H9 (cell line): ENCODE results near the gene TOP3B. TPM values are rescaled to one million over a fixed set of nuclear protein-coding genes. Genes with fewer than 3 reads are reported as not detected.

Experiments
- DNase-seq: peaks from one replicate; pipeline ENCODE4 v3.0.0-alpha.2; 2017
- H2AFZ ChIP-seq: one replicate; pipeline ENCODE4 v1.6.1; 2013; ENCODE audit warnings: mild to moderate bottlenecking, low read length, control low read depth, moderate library complexity
- H2AK5ac ChIP-seq: 2 replicates; pipeline ENCODE4 v1.6.1; 2013; ENCODE audit warnings: low read length, control low read depth, mixed read lengths; ENCODE audit not compliant: insufficient read length
- H2BK120ac ChIP-seq: one replicate; pipeline ENCODE4 v1.6.1; 2013; ENCODE audit warnings: low read depth, mild to moderate bottlenecking, low read length, control low read depth, inconsistent platforms; ENCODE audit not compliant: poor library complexity, severe bottlenecking
- H2BK12ac ChIP-seq: 2 replicates; pipeline ENCODE4 v1.6.1; 2013; ENCODE audit warnings: low read length, control low read depth, mixed read lengths, low read depth; ENCODE audit not compliant: insufficient read length
- H2BK15ac ChIP-seq: 2 replicates; pipeline ENCODE4 v1.6.1; 2013; ENCODE audit warnings: low read depth, low read length, control low read depth
- H2BK20ac ChIP-seq: one replicate; pipeline ENCODE4 v1.6.1; 2013; ENCODE audit warnings: low read depth, mild to moderate bottlenecking, low read length, control low read depth, inconsistent platforms; ENCODE audit not compliant: poor library complexity, severe bottlenecking
- H2BK5ac ChIP-seq: 2 replicates; pipeline ENCODE4 v1.6.1; 2013; ENCODE audit warnings: low read length, control low read depth, mixed read lengths; ENCODE audit not compliant: insufficient read length
- H3K14ac ChIP-seq: 2 replicates; pipeline ENCODE4 v1.6.1; 2013; ENCODE audit warnings: low read length, control low read depth; ENCODE audit not compliant: insufficient read depth
- H3K18ac ChIP-seq: 2 replicates; pipeline ENCODE4 v1.6.1; 2013; ENCODE audit warnings: low read depth, mild to moderate bottlenecking, mixed read lengths, low read length, control low read depth; ENCODE audit not compliant: insufficient read length
- H3K23ac ChIP-seq: 2 replicates; pipeline ENCODE4 v1.6.1; 2013; ENCODE audit warnings: low read length, control low read depth, mixed read lengths, low read depth; ENCODE audit not compliant: insufficient read length
- H3K23me2 ChIP-seq: 2 replicates; pipeline ENCODE4 v1.6.1; 2013; ENCODE audit warnings: low read depth, mild to moderate bottlenecking, mixed read lengths, low read length, control low read depth; ENCODE audit not compliant: insufficient read length, poor library complexity, severe bottlenecking
- H3K27ac ChIP-seq: 2 replicates; pipeline ENCODE4 v1.5.1; 2013; ENCODE audit warnings: low read length, control low read depth, mixed read lengths, low read depth; ENCODE audit not compliant: insufficient read length
- H3K27me3 ChIP-seq: 2 replicates; pipeline ENCODE4 v1.6.1; 2013; ENCODE audit warnings: low read length, control low read depth, inconsistent platforms; ENCODE audit not compliant: insufficient read depth
- H3K4ac ChIP-seq: 2 replicates; pipeline ENCODE4 v1.6.1; 2013; ENCODE audit warnings: low read depth, mild to moderate bottlenecking, control low read depth, inconsistent platforms, low read length, moderate library complexity
- H3K4me1 ChIP-seq: 2 replicates; pipeline ENCODE4 v1.6.1; 2013; ENCODE audit warnings: low read length, control low read depth, inconsistent platforms; ENCODE audit not compliant: insufficient read depth
- H3K4me2 ChIP-seq: 2 replicates; pipeline ENCODE4 v1.6.1; 2013; ENCODE audit warnings: low read length, control low read depth, mixed read lengths; ENCODE audit not compliant: insufficient read length, insufficient read depth
- H3K56ac ChIP-seq: 2 replicates; pipeline ENCODE4 v1.6.1; 2013; ENCODE audit warnings: low read depth, mild to moderate bottlenecking, mixed read lengths, low read length, control low read depth; ENCODE audit not compliant: insufficient read length
- H3K79me1 ChIP-seq: 2 replicates; pipeline ENCODE4 v1.6.1; 2013; ENCODE audit warnings: low read depth, mild to moderate bottlenecking, moderate library complexity, low read length, control low read depth, inconsistent platforms; ENCODE audit not compliant: insufficient read depth, poor library complexity, severe bottlenecking
- H3K79me2 ChIP-seq: 2 replicates; pipeline ENCODE4 v1.6.1; 2013; ENCODE audit warnings: low read length, control low read depth, inconsistent platforms; ENCODE audit not compliant: insufficient read depth
- H3K9ac ChIP-seq: 2 replicates; pipeline ENCODE4 v1.6.1; 2013; ENCODE audit warnings: low read length, control low read depth, mixed read lengths; ENCODE audit not compliant: insufficient read length; ENCODE audit errors: extremely low read depth
- H3K9me3 ChIP-seq: one replicate; pipeline ENCODE4 v1.6.1; 2013; ENCODE audit warnings: low read depth, low read length, inconsistent platforms; ENCODE audit not compliant: control insufficient read depth
- H3T11ph ChIP-seq: one replicate; pipeline ENCODE4 v1.6.1; 2013; ENCODE audit warnings: mild to moderate bottlenecking, low read length, control low read depth, inconsistent platforms
- H4K20me1 ChIP-seq: one replicate; pipeline ENCODE4 v1.6.1; 2013; ENCODE audit not compliant: control insufficient read depth, insufficient read length, insufficient read depth
- H4K5ac ChIP-seq: 2 replicates; pipeline ENCODE4 v1.6.1; 2013; ENCODE audit warnings: low read depth, mild to moderate bottlenecking, mixed read lengths, low read length, control low read depth; ENCODE audit not compliant: insufficient read length
- H4K8ac ChIP-seq: replicated peaks from 2 replicates; pipeline ENCODE4 v1.6.1; 2013; ENCODE audit warnings: low read length, control low read depth, mixed read lengths, low read depth; ENCODE audit not compliant: insufficient read length
- H4K91ac ChIP-seq: 2 replicates; pipeline ENCODE4 v1.6.1; 2013; ENCODE audit warnings: low read depth, mild to moderate bottlenecking, moderate library complexity, mixed read lengths, low read length, control low read depth; ENCODE audit not compliant: insufficient read length
- H3K27ac Mint-ChIP-seq, 3 experiments: 2 replicates in 2 of 3; 3 replicates in 1 of 3; pipeline ENCODE4 v1.8.0; 2020 to 2021; ENCODE audit warnings: mixed read lengths in 3 of 3, mild to moderate bottlenecking in 1 of 3, moderate library complexity in 1 of 3
- H3K27me3 Mint-ChIP-seq: 2 replicates; pipeline ENCODE4 v1.8.0; 2021; ENCODE audit warnings: low read depth, mild to moderate bottlenecking, moderate library complexity, mixed read lengths
- H3K36me3 Mint-ChIP-seq, 3 experiments: 2 replicates in 2 of 3; 3 replicates in 1 of 3; pipeline ENCODE4 v1.8.0; 2020 to 2021; ENCODE audit warnings: low read depth in 3 of 3, mixed read lengths in 3 of 3; ENCODE audit not compliant: insufficient read depth in 1 of 3
- H3K4me1 Mint-ChIP-seq, 2 experiments: 2 replicates each; pipeline ENCODE4 v1.8.0; 2020; ENCODE audit warnings: mixed read lengths in 2 of 2
- H3K4me3 Mint-ChIP-seq, 2 experiments: 2 replicates in 1 of 2; 3 replicates in 1 of 2; pipeline ENCODE4 v1.8.0; 2020 to 2021; ENCODE audit warnings: mild to moderate bottlenecking in 2 of 2, mixed read lengths in 2 of 2, moderate library complexity in 1 of 2
- H3K9me3 Mint-ChIP-seq, 2 experiments: 2 replicates in 1 of 2; 3 replicates in 1 of 2; pipeline ENCODE4 v1.8.0; 2020; ENCODE audit warnings: mild to moderate bottlenecking in 2 of 2, mixed read lengths in 2 of 2, moderate library complexity in 1 of 2
- CTCF ChIP-seq: fragments of 200-600 bp; sonication (generic); conservative IDR thresholded peaks from 3 replicates; pipeline ENCODE4 v1.8.0; 2021; ENCODE audit warnings: antibody characterized with exemption, mild to moderate bottlenecking
- WGBS: extraction: QIAGEN DNeasy Blood & Tissue Kit; methylation state at CpG from one replicate; pipeline ENCODE4 v1.1.7; 2013; ENCODE audit warnings: missing lambda C conversion rate, low lambda C conversion rate, mixed read lengths; ENCODE audit not compliant: insufficient read length; ENCODE audit errors: extremely low coverage; 5-methylcytosine and 5-hydroxymethylcytosine counted together
- total RNA-seq: library from RNA; stranded (reverse); gene quantifications from 2 replicates; pipeline ENCODE4 v1.2.1, GENCODE V29; 2021

TOP3B gene
- total RNA-seq, 1 experiment from 2014 or later, result 55.2 TPM

DNA sequence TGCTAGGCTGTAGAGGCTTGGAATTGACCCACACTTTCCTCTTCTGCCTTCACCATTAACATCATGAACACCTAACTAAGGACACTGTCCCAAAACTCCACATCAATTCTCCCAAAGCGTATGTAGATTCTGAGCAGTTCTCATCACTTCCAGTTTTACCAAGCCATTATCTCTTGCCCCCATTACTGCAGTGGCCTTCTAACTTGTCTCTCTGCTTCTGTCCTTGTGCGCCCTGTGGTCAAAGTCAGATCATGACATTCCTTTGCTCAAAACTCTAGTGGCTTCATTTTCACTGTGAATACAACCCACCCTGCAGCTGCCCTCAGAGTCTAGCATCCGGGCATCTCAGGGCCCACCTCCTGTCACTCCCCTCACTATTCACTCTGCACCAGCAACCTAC, 13.1 kb upstream of the TOP3B start:
- peaks cover 100% of the 10 kb centered on the region for H3K27me3 Mint-ChIP-seq
- Histone ChIP-seq H3K18ac (no peak overlapping the region), H3K4me1 (no peaks in the 10 kb centered on the region), H4K5ac (no peak overlapping the region), H2AFZ (no peak overlapping the region), H2BK120ac (no peak overlapping the region), H3K56ac (no peak overlapping the region), H2BK5ac (no peak overlapping the region), H2BK20ac (no peak overlapping the region), H4K8ac (no peak overlapping the region), H3K9ac (no peak overlapping the region), H3K27ac (no peak overlapping the region), H4K20me1 (no peaks in the 10 kb centered on the region), H2BK12ac (no peak overlapping the region), H3K79me2 (no peaks in the 10 kb centered on the region), H2BK15ac (no peak overlapping the region), H2AK5ac (no peak overlapping the region), H3K27me3 (peaks cover 30% of the 10 kb centered on the region; the same call in 1 of the 2 replicates), H3K79me1 (no peaks in the 10 kb centered on the region), H3K23me2 (no peaks in the 10 kb centered on the region), H3T11ph (no peak overlapping the region), H3K14ac (no peak overlapping the region), H4K91ac (no peak overlapping the region), H3K4ac (no peak overlapping the region), H3K23ac (no peak overlapping the region), H3K9me3 (no peaks in the 10 kb centered on the region), H3K4me2 (no peak overlapping the region)
- no CpG with 5 or more reads among the region's 3 CpGs for WGBS
- H3K27ac Mint-ChIP-seq, result no peak overlapping the region
- H3K36me3 Mint-ChIP-seq, result no peaks in the 10 kb centered on the region
- DNase-seq, result no peak
- no peaks in the 10 kb centered on the region for H3K4me1 Mint-ChIP-seq
- no peaks in the 10 kb centered on the region for H3K9me3 Mint-ChIP-seq
- TF ChIP-seq CTCF, result no peak
- H3K4me3 Mint-ChIP-seq, result no peak overlapping the region
